Kidney (tissue), 14 donors: ENCODE results near the gene SLAIN2. TPM values are rescaled to one million over a fixed set of nuclear protein-coding genes. Genes with fewer than 3 reads are reported as not detected.

Experiments
- DNase-seq, 5 donors: peaks; one replicate each; pipeline ENCODE4 v3.0.0-alpha.2; 2013 to 2020
- FAIRE-seq: peaks from 2 replicates; lab custom pipeline; 2012; peaks lifted over from hg19 to GRCh38; lab: Jason Lieb, UNC
- H3K27ac ChIP-seq, 2 donors: one replicate each; pipeline ENCODE4 v1.7.0; 2013; ENCODE audit warnings: low read depth in 2 of 2, low read length in 2 of 2, inconsistent platforms in 1 of 2
- H3K27me3 ChIP-seq: one replicate; pipeline ENCODE4 v1.7.1; 2013; ENCODE audit warnings: low read length, inconsistent platforms; ENCODE audit not compliant: control insufficient read depth, insufficient read depth
- H3K36me3 ChIP-seq, 3 donors: one replicate each; pipeline versions ENCODE4 v1.7.0 to v1.7.1; 2013; ENCODE audit warnings: low read length in 3 of 3, control low read depth in 1 of 3, inconsistent platforms in 1 of 3; ENCODE audit not compliant: insufficient read depth in 3 of 3, control insufficient read depth in 2 of 3
- H3K4me1 ChIP-seq, 3 donors: one replicate each; pipeline versions ENCODE4 v1.7.0 to v1.7.1; 2013; ENCODE audit warnings: low read length in 3 of 3, inconsistent platforms in 1 of 3, low read depth in 1 of 3; ENCODE audit not compliant: control insufficient read depth in 2 of 3, insufficient read depth in 2 of 3
- H3K4me3 ChIP-seq, 3 donors: one replicate each; pipeline versions ENCODE4 v1.7.0 to v1.8.1; 2013; ENCODE audit warnings: low read length in 3 of 3, control low read depth in 1 of 3, inconsistent platforms in 1 of 3
- H3K9ac ChIP-seq, 3 donors: one replicate each; pipeline versions ENCODE4 v1.7.0 to v1.7.1; 2013; ENCODE audit warnings: low read length in 3 of 3, control low read depth in 1 of 3, inconsistent platforms in 1 of 3
- H3K9me3 ChIP-seq, 3 donors: one replicate each; pipeline versions ENCODE4 v1.7.0 to v1.7.1; 2013; ENCODE audit warnings: low read length in 3 of 3, control low read depth in 1 of 3, inconsistent platforms in 1 of 3; ENCODE audit not compliant: control insufficient read depth in 2 of 3, insufficient read depth in 1 of 3
- intact Hi-C: fragments of 100-400 bp; cut with DNase I; formaldehyde crosslinking; loops from one replicate; pipeline ENCODE4 v1.11.1; 2022
- polyA plus RNA-seq: library from polyadenylated mRNA; stranded (reverse); fragments of 350-450 nt; fragmentation: Illumina TruSeq; extraction: RNeasy Lipid Tissue Mini Kit (QIAGEN cat#74804); gene quantifications from one replicate; pipeline ENCODE4 v1.2.3, GENCODE V29; 2014; ENCODE audit warnings: low read depth, low replicate concordance; ENCODE audit not compliant: insufficient read depth
- total RNA-seq: library from RNA; stranded (reverse); fragmentation: NEBNext Ultra II Directional; extraction: Animal tissue kit (Norgen Biotek cat#: 25700); gene quantifications from one replicate; pipeline ENCODE4 v1.2.1, GENCODE V29; 2021
- TF ChIP-seq, protein P1 (sequence below): IDR thresholded peaks from 3 replicates; pipeline ENCODE4 v1.5.1; 2012; ENCODE audit warnings: mild to moderate bottlenecking, moderate library complexity, borderline replicate concordance; ENCODE audit not compliant: insufficient read depth; ENCODE audit errors: extremely low read depth
- donor health status: control.
- donor health status: control.
- donor health status: control.
- donor health status: control.
- donor health status: control.
- donor health status: DM: yes; HTN: yes; CAD: no.
- donor health status: Normal renal cell carcinoma (clear cell type).

SLAIN2 gene
- total and polyA plus RNA-seq, 2 donors from 2014 or later: 23.6 to 69.1 TPM

DNA sequence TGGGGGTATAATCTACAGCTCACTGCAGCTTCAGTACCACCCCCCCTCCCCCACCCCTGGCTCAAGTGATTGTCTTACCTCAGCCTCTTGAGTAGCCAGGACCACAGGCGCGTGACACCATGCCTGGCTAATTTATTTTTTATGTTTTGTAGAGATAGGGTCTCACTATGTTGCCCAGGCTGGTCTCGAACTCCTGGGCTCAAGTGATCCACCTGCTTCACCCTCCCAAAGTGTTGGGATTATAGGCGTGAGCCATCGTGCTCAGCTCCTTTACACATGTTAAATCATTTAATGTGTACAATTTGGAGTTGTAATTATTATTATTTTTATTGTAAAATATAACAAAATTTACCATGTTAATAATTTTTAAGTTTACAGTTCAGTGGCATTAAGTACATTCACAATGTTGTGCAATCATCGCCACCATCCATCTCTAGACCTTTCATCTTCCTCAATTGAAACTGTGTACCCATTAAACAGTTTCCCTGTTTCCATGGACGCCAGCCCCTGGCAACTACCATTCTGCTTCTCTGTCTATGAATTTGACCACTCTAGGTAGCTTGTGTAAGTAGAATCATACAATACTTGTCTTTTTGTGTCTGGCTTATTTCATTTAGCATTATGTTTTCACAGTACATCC lies 6.1 kb downstream of the SLAIN2 start:
- Histone ChIP-seq H3K9ac (no peak overlapping the region), H3K9me3 (no peaks in the 10 kb centered on the region), H3K4me3 (no peak overlapping the region), H3K36me3 (no peaks in the 10 kb centered on the region), H3K27me3 (no peaks in the 10 kb centered on the region), H3K27ac (no peak overlapping the region), H3K4me1 (peaks cover 0 to 5% (median under 1%) of the 10 kb centered on the region in 3 donors)
- intact Hi-C loops: no loop called here
- TF ChIP-seq, protein P1, sequence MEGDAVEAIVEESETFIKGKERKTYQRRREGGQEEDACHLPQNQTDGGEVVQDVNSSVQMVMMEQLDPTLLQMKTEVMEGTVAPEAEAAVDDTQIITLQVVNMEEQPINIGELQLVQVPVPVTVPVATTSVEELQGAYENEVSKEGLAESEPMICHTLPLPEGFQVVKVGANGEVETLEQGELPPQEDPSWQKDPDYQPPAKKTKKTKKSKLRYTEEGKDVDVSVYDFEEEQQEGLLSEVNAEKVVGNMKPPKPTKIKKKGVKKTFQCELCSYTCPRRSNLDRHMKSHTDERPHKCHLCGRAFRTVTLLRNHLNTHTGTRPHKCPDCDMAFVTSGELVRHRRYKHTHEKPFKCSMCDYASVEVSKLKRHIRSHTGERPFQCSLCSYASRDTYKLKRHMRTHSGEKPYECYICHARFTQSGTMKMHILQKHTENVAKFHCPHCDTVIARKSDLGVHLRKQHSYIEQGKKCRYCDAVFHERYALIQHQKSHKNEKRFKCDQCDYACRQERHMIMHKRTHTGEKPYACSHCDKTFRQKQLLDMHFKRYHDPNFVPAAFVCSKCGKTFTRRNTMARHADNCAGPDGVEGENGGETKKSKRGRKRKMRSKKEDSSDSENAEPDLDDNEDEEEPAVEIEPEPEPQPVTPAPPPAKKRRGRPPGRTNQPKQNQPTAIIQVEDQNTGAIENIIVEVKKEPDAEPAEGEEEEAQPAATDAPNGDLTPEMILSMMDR: no peak
- FAIRE-seq (no peak), DNase-seq (no peak)

DNA sequence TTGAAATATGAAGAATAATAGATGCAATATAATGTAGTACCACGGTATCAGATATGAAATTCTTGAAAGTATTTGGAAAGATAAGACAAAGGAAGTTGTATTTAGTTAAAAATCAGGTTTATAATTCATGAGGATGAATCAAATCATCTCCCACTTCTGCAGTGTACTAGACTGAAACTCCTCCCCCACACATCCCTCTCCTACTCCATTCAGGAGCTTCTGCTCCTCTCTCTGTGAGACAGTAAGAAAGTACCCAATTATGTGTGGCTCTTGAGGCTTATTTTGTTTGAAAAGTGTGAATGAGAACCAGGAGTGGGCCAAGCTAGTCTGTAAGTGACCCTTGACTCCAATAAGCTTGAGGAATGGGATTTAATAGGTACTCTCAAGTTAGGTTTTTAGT lies 9.5 kb downstream of the SLAIN2 start:
- FAIRE-seq (no peak), DNase-seq (no peak)
- H3K36me3 ChIP-seq: no peaks in the 10 kb centered on the region
- H3K4me1 ChIP-seq: no peaks in the 10 kb centered on the region
- intact Hi-C loops: no loop called here
- TF ChIP-seq, protein P1: no peak
- H3K27me3 ChIP-seq: no peaks in the 10 kb centered on the region
- H3K4me3 ChIP-seq: no peak overlapping the region
- H3K27ac ChIP-seq: no peak overlapping the region
- no peak overlapping the region for H3K9ac ChIP-seq
- H3K9me3 ChIP-seq: no peaks in the 10 kb centered on the region

DNA sequence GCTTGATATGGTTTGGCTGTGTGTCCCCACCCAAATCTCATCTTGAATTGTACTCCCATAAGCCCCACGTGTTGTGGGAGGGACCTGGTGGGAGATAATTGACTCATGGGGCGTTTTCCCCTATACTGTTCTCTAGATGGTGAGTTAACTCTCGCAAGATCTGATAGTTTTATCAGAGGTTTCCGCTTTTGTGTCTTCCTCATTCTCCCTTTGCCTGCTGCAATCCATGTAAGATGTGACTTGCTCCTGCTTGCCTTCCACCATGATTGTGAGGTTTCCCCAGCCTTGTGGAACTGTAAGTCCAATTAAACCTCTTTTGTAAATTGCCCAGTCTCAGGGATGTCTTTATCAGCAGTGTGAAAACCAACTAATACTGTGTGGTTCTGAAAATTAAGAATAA lies 11.5 kb downstream of the SLAIN2 start:
- no peak for FAIRE-seq

More for the DNA sequence above, 11.5 kb downstream of the SLAIN2 start:
- no peak for DNase-seq
- intact Hi-C loops: no loop called here
- Histone ChIP-seq H3K4me3 (no peak overlapping the region), H3K9me3 (no peaks in the 10 kb centered on the region), H3K9ac (no peak overlapping the region), H3K36me3 (no peaks in the 10 kb centered on the region), H3K27ac (no peak overlapping the region), H3K4me1 (no peaks in the 10 kb centered on the region), H3K27me3 (no peaks in the 10 kb centered on the region)
- TF ChIP-seq, protein P1: no peak
